RWPE1 (cell line): Measurements from ENCODE around the gene FKRP.
"Not testable (repeated sequence)": the region's sequence is repeated elsewhere in the genome, so short reads cannot be mapped to it uniquely, and the experiment has no call there.

Source experiments
- CTCF ChIA-PET: fragments of 350-600 bp; sonication (Branson Sonifier 250); formaldehyde crosslinking; extraction: SDS; loops from one replicate; lab custom pipeline; 2021; lab: Yijun Ruan, JAX
- POLR2A ChIA-PET: fragments of 400-600 bp; formaldehyde crosslinking; extraction: SDS; loops from one replicate; lab custom pipeline; 2020; ENCODE audit warnings: antibody characterized with exemption; ENCODE audit not compliant: low non-redundant PET; lab: Yijun Ruan, JAX
- DNase-seq: peaks from one replicate; pipeline ENCODE4 v3.0.0; 2012; ENCODE audit warnings: low spot score
- H3K27ac ChIP-seq: fragments of 450-650 bp; 2 replicates; pipeline ENCODE4 v1.5.1; 2017
- TF ChIP-seq, protein P1 (sequence below): fragments of 450-650 bp; conservative IDR thresholded peaks from 2 replicates; pipeline ENCODE4 v1.5.1; 2017; ENCODE audit warnings: low read depth, mild to moderate bottlenecking

The FKRP gene

DNA sequence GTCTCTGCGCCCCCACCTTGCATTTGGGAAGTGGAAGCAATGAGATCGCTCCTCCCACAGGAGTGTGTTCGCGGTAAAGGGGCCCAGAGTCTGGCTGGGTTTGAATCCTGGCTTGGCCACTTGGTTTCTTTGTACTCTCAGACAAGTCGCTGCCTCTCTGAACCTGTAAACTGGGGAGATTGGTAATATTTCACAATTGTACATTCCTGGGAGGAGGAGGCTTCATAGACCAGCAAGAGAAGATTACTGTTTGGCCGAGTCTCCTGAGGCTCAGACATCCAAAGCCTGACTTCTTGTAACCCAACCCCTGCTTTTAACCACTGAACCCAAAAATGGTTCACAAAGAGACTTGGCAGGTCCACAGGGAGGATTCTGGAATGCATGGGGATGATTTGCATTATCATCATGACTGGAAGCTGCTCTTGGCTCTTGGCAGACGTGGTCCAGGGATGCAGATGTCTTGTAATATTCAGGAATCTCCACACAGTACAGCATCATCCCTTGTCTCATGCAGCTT is 14.0 kb downstream of the FKRP start:
- peak; percentile 36 for DNase-seq
- CTCF ChIA-PET: no interaction called here
- TF ChIP-seq, protein P1, sequence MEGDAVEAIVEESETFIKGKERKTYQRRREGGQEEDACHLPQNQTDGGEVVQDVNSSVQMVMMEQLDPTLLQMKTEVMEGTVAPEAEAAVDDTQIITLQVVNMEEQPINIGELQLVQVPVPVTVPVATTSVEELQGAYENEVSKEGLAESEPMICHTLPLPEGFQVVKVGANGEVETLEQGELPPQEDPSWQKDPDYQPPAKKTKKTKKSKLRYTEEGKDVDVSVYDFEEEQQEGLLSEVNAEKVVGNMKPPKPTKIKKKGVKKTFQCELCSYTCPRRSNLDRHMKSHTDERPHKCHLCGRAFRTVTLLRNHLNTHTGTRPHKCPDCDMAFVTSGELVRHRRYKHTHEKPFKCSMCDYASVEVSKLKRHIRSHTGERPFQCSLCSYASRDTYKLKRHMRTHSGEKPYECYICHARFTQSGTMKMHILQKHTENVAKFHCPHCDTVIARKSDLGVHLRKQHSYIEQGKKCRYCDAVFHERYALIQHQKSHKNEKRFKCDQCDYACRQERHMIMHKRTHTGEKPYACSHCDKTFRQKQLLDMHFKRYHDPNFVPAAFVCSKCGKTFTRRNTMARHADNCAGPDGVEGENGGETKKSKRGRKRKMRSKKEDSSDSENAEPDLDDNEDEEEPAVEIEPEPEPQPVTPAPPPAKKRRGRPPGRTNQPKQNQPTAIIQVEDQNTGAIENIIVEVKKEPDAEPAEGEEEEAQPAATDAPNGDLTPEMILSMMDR: no peak
- POLR2A ChIA-PET: interaction anchor here (0.7 kb wide), 1 partner anchor 81 kb away, joined by 4 read pairs; no protein-coding TSS in a partner anchor
- H3K27ac ChIP-seq: peak overlapping the region; percentile 98

DNA sequence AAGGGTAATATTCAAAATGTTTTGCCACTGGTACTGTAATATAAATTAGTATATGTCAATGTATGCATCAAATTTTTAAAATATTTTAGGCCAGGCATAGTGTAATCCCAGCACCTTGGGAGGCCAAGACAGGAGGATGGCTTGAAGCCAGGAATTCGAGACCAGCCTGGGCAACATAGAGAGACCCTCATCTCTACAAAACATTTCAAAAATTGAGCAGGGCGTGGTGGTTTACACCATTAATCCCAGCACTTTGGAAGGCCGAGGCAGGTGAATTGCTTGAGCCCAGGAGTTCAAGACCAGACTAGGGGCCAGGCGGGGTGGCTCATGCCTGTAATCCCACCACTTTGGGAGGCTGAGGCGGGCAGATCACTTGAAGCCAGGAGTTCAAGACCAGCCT is 14.5 kb downstream of the FKRP start:
- ChIA-PET CTCF (no interaction called here), POLR2A (no interaction called here)
- H3K27ac ChIP-seq: peak overlapping the region; percentile 98
- DNase-seq: no peak
- TF ChIP-seq, protein P1: no peak

DNA sequence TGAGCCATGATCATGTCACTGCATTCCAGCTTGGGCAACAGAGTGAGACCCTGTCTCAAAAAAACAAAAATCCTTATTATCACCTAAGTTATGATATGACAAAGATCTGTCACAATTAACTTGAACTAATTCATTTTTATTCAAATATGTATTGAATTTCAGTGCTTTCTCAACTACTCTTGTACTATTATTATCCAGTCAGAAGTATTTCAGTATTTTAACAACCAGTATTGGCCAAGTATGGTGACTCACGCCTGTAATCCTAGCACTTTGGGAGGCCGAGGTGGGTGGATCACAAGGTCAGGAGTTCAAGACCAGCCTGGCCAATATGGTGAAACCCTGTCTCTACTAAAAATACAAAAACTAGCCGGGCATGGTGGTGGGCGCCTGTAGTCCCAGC is 15.0 kb downstream of the FKRP start:
- DNase-seq, POLR2A ChIA-PET, CTCF ChIA-PET: not testable (repeated sequence)
- peak overlapping the region; percentile 98 for H3K27ac ChIP-seq

DNA sequence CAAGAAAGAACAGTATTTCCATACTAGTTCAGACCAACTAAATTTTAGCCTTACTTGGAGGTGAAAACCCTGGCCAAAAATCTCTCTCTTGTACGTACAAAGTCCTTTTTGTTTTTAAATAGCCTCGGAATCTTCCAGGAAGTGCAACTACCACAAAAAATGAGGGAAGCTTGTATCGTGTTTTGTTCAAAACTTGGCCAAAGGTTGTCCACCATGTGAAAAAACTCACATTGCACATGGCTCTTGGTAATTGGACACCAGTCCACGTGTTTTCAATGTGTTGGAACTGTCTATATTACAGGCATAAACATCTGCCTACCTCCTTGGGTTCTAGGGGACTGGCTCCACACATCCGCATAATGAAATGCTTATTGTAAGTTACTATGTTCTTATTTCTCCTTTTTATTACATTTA is 15.6 kb downstream of the FKRP start:
- DNase-seq: no peak
- CTCF ChIA-PET: interaction anchor here (0.7 kb wide), 1 partner anchor 477 kb away, joined by 3 read pairs; no protein-coding TSS in a partner anchor
- peak overlapping the region; percentile 98 for H3K27ac ChIP-seq
- POLR2A ChIA-PET: no interaction called here
- TF ChIP-seq, protein P1: no peak

DNA sequence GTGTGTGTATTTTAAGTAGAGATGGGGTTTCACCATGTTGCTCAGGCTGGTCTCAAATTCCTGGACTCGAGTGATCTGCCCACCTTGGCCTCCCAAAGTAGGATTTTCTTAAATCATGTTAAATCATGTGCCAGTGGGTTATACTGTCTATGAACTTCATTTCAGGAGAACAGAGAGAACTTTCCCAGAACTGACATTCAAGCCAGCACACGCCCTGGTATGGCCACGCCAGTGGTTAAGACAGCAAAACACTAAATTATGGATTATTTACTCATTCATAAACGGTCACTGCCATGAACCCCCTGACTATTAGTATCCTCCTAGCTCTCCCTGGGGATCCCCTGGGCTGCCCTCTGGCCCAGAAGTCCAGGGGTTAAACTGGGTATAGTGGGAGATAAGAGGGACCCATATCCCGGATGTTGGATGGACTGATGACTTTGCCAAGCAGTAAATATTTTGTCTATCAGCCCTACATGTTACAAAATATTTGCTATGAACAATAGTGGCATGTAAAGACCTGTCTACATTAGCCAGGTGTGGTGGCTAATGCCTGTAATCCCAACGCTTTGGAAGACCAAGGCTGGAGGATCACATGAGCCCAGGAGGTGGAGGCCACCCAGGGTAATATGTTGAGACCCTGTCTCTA is 16.5 kb downstream of the FKRP start:
- H3K27ac ChIP-seq: peak overlapping the region; percentile 98
- TF ChIP-seq, protein P1: no peak
- POLR2A ChIA-PET: no interaction called here
- DNase-seq: peak; percentile 83
- CTCF ChIA-PET: interaction anchor here (0.7 kb wide), 1 partner anchor 8 kb away, joined by 3 read pairs; no protein-coding TSS in a partner anchor

DNA sequence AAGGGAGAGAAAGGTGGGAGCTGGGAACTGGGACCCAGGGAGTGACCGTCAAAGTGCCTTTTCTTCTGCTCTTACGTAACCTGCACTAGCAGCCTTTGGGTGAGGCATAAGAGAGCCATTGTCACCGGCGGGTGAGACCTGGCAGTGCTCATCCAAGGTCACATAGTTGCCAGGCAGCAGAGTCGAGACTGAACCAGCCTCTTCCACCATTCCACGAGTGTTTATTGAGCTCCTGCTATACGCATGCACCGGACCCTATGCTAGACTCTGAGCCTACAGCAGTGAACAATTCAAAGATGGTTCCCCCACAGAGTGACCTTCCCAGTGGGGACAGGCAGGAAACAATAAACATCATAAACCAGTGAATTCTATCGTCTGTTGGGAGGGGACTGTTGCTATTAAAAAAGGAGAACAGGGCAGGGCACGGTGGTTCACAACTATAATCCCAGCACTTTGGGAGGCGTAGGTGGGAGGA is 19.0 kb downstream of the FKRP start:
- TF ChIP-seq, protein P1: no peak
- peak overlapping the region; percentile 98 for H3K27ac ChIP-seq
- CTCF ChIA-PET: interaction anchor here (0.6 kb wide), 1 partner anchor 85 kb away, joined by 3 read pairs; the partner anchor contains the start of gene AP2S1
- POLR2A ChIA-PET: interaction anchor here (0.6 kb wide), 1 partner anchor 65 kb away, joined by 4 read pairs; no protein-coding TSS in a partner anchor
- no peak for DNase-seq
